HepG2 (cell line): Measurements from ENCODE around the gene CPEB3. TPM values are rescaled to one million over a fixed set of nuclear protein-coding genes. Genes with fewer than 3 reads are reported as not detected.

Source experiments
- ATAC-seq: fragments of 200-7000 bp; cut with Tn5 transposase; 3 replicates; pipeline ENCODE4 v1.9.1; 2020; ENCODE audit warnings: mild to moderate bottlenecking, moderate library complexity
- BruUV-seq: library from RNA; stranded (reverse); fragments of 400-500 nt; replicated peaks from 2 replicates; lab custom pipeline; 2021; lab: Mats Ljungman, UMichigan
- CTCF ChIA-PET: fragments of 300-600 bp; formaldehyde crosslinking; extraction: SDS; loops from one replicate; lab custom pipeline; 2021; ENCODE audit warnings: low total read pairs, inconsistent platforms, low intra/inter-chr PET ratio; lab: Yijun Ruan, JAX
- POLR2A ChIA-PET: fragments of 350-600 bp; sonication (Branson Sonifier 250); formaldehyde crosslinking; loops from one replicate; lab custom pipeline; 2020; ENCODE audit warnings: antibody characterized with exemption, inconsistent platforms; lab: Yijun Ruan, JAX
- DNase-seq: peaks from one replicate; pipeline ENCODE4 v3.0.0-alpha.2; 2015; ENCODE audit warnings: low spot score
- FAIRE-seq: peaks from 3 replicates; lab custom pipeline; 2011; peaks lifted over from hg19 to GRCh38; lab: Jason Lieb, UNC
- H2AFZ ChIP-seq: one replicate; pipeline ENCODE4 v1.6.1; 2011; ENCODE audit warnings: low read length, inconsistent platforms
- H3K27ac ChIP-seq: fragments of 300-600 bp; 3 replicates; pipeline ENCODE4 v1.8.0; 2011; ENCODE audit warnings: mixed run types, mild to moderate bottlenecking, mixed read lengths, low read length, inconsistent platforms; ENCODE audit not compliant: insufficient read depth; ENCODE audit errors: extremely low read length
- H3K27me3 ChIP-seq, 2 experiments: fragments of 200-600 bp in 1 of 2; 2 replicates in 1 of 2; 3 replicates in 1 of 2; pipeline versions ENCODE4 v1.6.0 to v1.8.0; 2011; ENCODE audit warnings: low read length in 2 of 2, mild to moderate bottlenecking in 2 of 2, moderate library complexity in 2 of 2, inconsistent platforms in 1 of 2; ENCODE audit not compliant: insufficient read depth in 2 of 2, control insufficient read depth in 1 of 2
- H3K36me3 ChIP-seq, 2 experiments: fragments of 200-600 bp in 1 of 2; replicated peaks in 1 of 2; 2 replicates in 1 of 2; 3 replicates in 1 of 2; pipeline versions ENCODE4 v1.5.1 to v1.8.0; 2011; ENCODE audit warnings: low read length in 2 of 2, inconsistent platforms in 1 of 2; ENCODE audit not compliant: insufficient read depth in 2 of 2, control insufficient read depth in 1 of 2
- H3K4me1 ChIP-seq: 2 replicates; pipeline ENCODE4 v1.5.1; 2012; ENCODE audit warnings: low read length, inconsistent platforms; ENCODE audit not compliant: insufficient read depth
- H3K4me2 ChIP-seq: 2 replicates; pipeline ENCODE4 v1.6.0; 2011; ENCODE audit warnings: low read depth, low read length, inconsistent platforms
- H3K4me3 ChIP-seq, 3 experiments: fragments of 200-600 bp in 1 of 3; sonication (generic), shearing (Covaris generic) in 1 of 3; replicated peaks in 1 of 3; 2 replicates each; pipeline ENCODE4 v1.5.1; 2011 to 2016; ENCODE audit warnings: low read length in 3 of 3, inconsistent platforms in 2 of 3, low read depth in 2 of 3, mild to moderate bottlenecking in 2 of 3, control low read depth in 1 of 3, mixed read lengths in 1 of 3; ENCODE audit not compliant: insufficient read depth in 1 of 3
- H3K79me2 ChIP-seq: one replicate; pipeline ENCODE4 v1.6.1; 2011; ENCODE audit warnings: low read length, inconsistent platforms; ENCODE audit not compliant: insufficient read depth
- H3K9ac ChIP-seq: 2 replicates; pipeline ENCODE4 v1.6.0; 2011; ENCODE audit warnings: mild to moderate bottlenecking, low read depth, low read length, inconsistent platforms; ENCODE audit not compliant: insufficient read depth
- H3K9me3 ChIP-seq: 2 replicates; pipeline ENCODE4 v1.5.1; 2012; ENCODE audit warnings: mild to moderate bottlenecking, low read length
- H4K20me1 ChIP-seq: 2 replicates; pipeline ENCODE4 v1.6.0; 2011; ENCODE audit warnings: inconsistent platforms, mild to moderate bottlenecking, low read length, moderate library complexity; ENCODE audit not compliant: insufficient read depth
- FOXK1 ChIP-seq: sonication (generic); formaldehyde crosslinking; IDR thresholded peaks from 2 replicates; pipeline ENCODE4 v1.4.0; 2020; ENCODE audit warnings: low read depth, missing genetic modification reagents, borderline replicate concordance
- GATAD1 ChIP-seq: IDR thresholded peaks from 2 replicates; pipeline ENCODE4 v1.6.1; 2016; ENCODE audit warnings: missing genetic modification reagents, missing compliant biosample characterization
- GTF2F1 ChIP-seq: fragments of 150-350 bp; IDR thresholded peaks from 2 replicates; pipeline ENCODE4 v1.6.1; 2014; ENCODE audit warnings: low read length
- HIVEP1 ChIP-seq: sonication (generic); formaldehyde crosslinking; IDR thresholded peaks from 2 replicates; pipeline ENCODE4 v1.4.0; 2020; ENCODE audit warnings: mild to moderate bottlenecking, missing genetic modification reagents
- HNF4G ChIP-seq, 2 experiments: sonication (generic) in 1 of 2; formaldehyde crosslinking in 1 of 2; IDR thresholded peaks; 2 replicates each; pipeline versions ENCODE4 v1.4.0 to v1.6.1; 2011 to 2020; ENCODE audit warnings: borderline replicate concordance in 2 of 2, low read depth in 2 of 2, mild to moderate bottlenecking in 2 of 2, low read length in 1 of 2, missing genetic modification reagents in 1 of 2, moderate library complexity in 1 of 2
- IRX3 ChIP-seq: sonication (generic); formaldehyde crosslinking; IDR thresholded peaks from 2 replicates; pipeline ENCODE4 v1.8.1; 2023; ENCODE audit warnings: mild to moderate bottlenecking, low read depth, missing genetic modification reagents, borderline replicate concordance
- JUN ChIP-seq: sonication (generic); formaldehyde crosslinking; IDR thresholded peaks from 2 replicates; pipeline ENCODE4 v1.4.0; 2020; ENCODE audit warnings: mild to moderate bottlenecking, missing genetic modification reagents
- MIXL1 ChIP-seq: IDR thresholded peaks from 2 replicates; pipeline ENCODE4 v1.6.1; 2016
- SMAD1 ChIP-seq: sonication (generic); formaldehyde crosslinking; IDR thresholded peaks from 2 replicates; pipeline ENCODE4 v1.4.0; 2020; ENCODE audit warnings: missing genetic modification reagents, low read depth, mild to moderate bottlenecking, borderline replicate concordance
- TBX2 ChIP-seq: sonication (generic); formaldehyde crosslinking; IDR thresholded peaks from 2 replicates; pipeline ENCODE4 v1.5.0; 2020; ENCODE audit warnings: missing genetic modification reagents, mild to moderate bottlenecking, borderline replicate concordance
- TGIF2 ChIP-seq: IDR thresholded peaks from 2 replicates; pipeline ENCODE4 v1.6.1; 2016; ENCODE audit warnings: control low read depth, missing compliant biosample characterization
- ZNF20 ChIP-seq: sonication (generic); formaldehyde crosslinking; IDR thresholded peaks from 2 replicates; pipeline ENCODE4 v1.4.0; 2020; ENCODE audit warnings: mild to moderate bottlenecking, moderate library complexity, missing genetic modification reagents
- ZNF24 ChIP-seq: fragments of 450-650 bp; IDR thresholded peaks from 2 replicates; pipeline ENCODE4 v1.6.1; 2017; ENCODE audit warnings: antibody characterized with exemption, mild to moderate bottlenecking
- ZNF550 ChIP-seq: sonication (generic); formaldehyde crosslinking; IDR thresholded peaks from 2 replicates; pipeline ENCODE4 v1.4.0; 2020; ENCODE audit warnings: mild to moderate bottlenecking, missing genetic modification reagents, borderline replicate concordance
- WGBS: methylation state at CpG from one replicate; pipeline ENCODE4 v1.1.6; 2017; ENCODE audit warnings: low lambda C conversion rate; 5-methylcytosine and 5-hydroxymethylcytosine counted together
- in situ Hi-C: cut with HindIII; loops from 2 replicates; pipeline ENCODE4 v1.10.0; 2017; ENCODE audit warnings: low pct_unique_long_range_greater_than_20kb; ENCODE audit not compliant: extremely low pct_ligation_motif_present
- intact Hi-C: fragments of 100-400 bp; cut with micrococcal nuclease; formaldehyde crosslinking; loops from one replicate; pipeline ENCODE4 v1.10.0; 2022; ENCODE audit not compliant: unreplicated experiment
- polyA plus RNA-seq, 8 experiments: library from polyadenylated mRNA; depleted of rRNA in 3 of 8; stranded (reverse) in 7 of 8; unstranded in 1 of 8; fragments of >200 nt; fragmentation: Illumina TruSeq in 4 of 8; extraction: Trizol in 4 of 8; gene quantifications; 2 replicates each; pipeline versions ENCODE4 v1.2.1 to v1.2.3, GENCODE V29; 2011 to 2016; ENCODE audit warnings: low read depth in 4 of 8, missing spikeins in 1 of 8, mixed read lengths in 1 of 8; ENCODE audit not compliant: insufficient read depth in 1 of 8
- total RNA-seq, 5 experiments: library from RNA; depleted of rRNA; stranded (reverse); fragments of >200 nt; fragmentation: Illumina TruSeq; extraction: Trizol; gene quantifications; 2 replicates each; pipeline ENCODE4 v1.2.3, GENCODE V29; 2016; ENCODE audit warnings: low read depth in 1 of 5
- TF ChIP-seq, protein P1 (sequence below): sonication (generic); formaldehyde crosslinking; IDR thresholded peaks from 2 replicates; pipeline ENCODE4 v1.5.1; 2020; ENCODE audit warnings: missing genetic modification reagents, mild to moderate bottlenecking, borderline replicate concordance
- TF ChIP-seq, protein P2 (sequence below): sonication (generic); formaldehyde crosslinking; IDR thresholded peaks from 2 replicates; pipeline ENCODE4 v1.5.0; 2020; ENCODE audit warnings: missing genetic modification reagents, mild to moderate bottlenecking, borderline replicate concordance
- TF ChIP-seq, protein P3 (sequence below): sonication (generic); formaldehyde crosslinking; IDR thresholded peaks from 2 replicates; pipeline ENCODE4 v1.4.0; 2020; ENCODE audit warnings: missing genetic modification reagents
- TF ChIP-seq, protein P4 (sequence below): sonication (generic); formaldehyde crosslinking; IDR thresholded peaks from 2 replicates; pipeline ENCODE4 v1.4.0; 2020; ENCODE audit warnings: low read depth, mild to moderate bottlenecking, missing genetic modification reagents

Gene CPEB3
- total and polyA plus RNA-seq, 2 of the 13 experiments (the other 11 are each of a cell fraction or from before 2014, with no cell fraction given), result 0.66 to 0.70 TPM

DNA sequence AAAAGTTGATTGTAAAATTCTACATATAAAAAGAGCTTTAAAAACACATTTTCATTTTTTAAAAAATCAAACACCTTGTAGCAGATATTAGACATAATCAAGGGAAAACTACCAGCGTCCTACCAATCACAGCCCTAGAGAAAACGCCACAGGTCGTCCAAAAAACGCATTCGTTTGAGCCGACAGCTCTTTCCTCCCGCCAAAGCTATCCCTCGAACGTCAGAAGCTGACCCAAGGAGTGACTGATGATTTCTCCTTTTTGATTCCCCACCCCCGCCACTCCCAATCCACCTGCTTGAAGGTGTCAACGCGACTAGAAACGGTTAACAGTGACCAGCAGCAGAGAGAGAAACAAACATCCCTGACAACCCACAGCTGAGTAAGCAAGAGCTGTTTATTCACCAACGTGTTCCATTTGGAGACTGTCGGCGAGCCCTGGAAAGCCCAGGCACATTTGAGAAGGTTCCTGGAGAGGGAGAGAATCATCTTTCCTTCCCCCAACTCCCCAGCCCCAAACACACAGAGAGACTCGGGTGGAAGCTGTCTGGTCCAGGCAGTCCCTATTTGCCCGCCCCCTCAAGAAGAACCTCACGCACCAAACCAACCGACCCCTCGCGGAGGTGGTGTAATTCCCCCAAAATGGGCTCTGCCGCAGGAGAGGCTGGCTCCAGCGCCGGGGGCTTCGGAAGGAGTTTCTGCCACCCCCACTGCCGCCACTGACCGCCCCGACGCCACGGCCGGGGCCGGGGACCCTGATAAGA, 622 bp downstream of the CPEB3 start:
- Histone ChIP-seq H3K36me3 (peaks cover 0 to 16% of the 10 kb centered on the region in 2 experiments; a peak in 2 of 5 replicates), H3K27me3 (no peaks in the 10 kb centered on the region; a peak in 2 of 5 replicates), H3K4me1 (peaks cover 28% of the 10 kb centered on the region), H3K9me3 (no peaks in the 10 kb centered on the region), H3K4me3 (peak overlapping the region; percentile 90 to 100 (median 99)), H4K20me1 (peaks cover 5% of the 10 kb centered on the region), H3K9ac (peak overlapping the region; percentile 94), H3K4me2 (peak overlapping the region; percentile 89), H3K27ac (peak overlapping the region; percentile 90), H2AFZ (peak overlapping the region; percentile 89), H3K79me2 (peaks cover 37% of the 10 kb centered on the region)
- POLR2A ChIA-PET, result interaction anchor here (0.6 to 4.3 kb wide), 11 partner anchors 13 to 367 kb away, joined by 3 to 47 read pairs (median 3); partner anchors contain the start of genes BTAF1 and IDE
- in situ Hi-C loops, result loop anchor here (5.0 kb wide), 2 partner anchors 48 to 203 kb away; no protein-coding TSS in a partner anchor
- DNase-seq, result peak; percentile 23
- intact Hi-C loops, result loop anchor here (2.0 to 5.0 kb wide), 3 partner anchors 108 to 167 kb away; no protein-coding TSS in a partner anchor
- ATAC-seq, result peak; percentile 22
- TSS peak; percentile 63 for BruUV-seq
- peak; percentile 40 for FAIRE-seq
- under 1% methylated on average over 17 of the region's 33 CpGs for WGBS
- CTCF ChIA-PET, result interaction anchor here (1.9 kb wide), 1 partner anchor 203 kb away, joined by 16 read pairs; no protein-coding TSS in a partner anchor
- TF ChIP-seq ZNF550, result no peak
- TF ChIP-seq, protein P1, sequence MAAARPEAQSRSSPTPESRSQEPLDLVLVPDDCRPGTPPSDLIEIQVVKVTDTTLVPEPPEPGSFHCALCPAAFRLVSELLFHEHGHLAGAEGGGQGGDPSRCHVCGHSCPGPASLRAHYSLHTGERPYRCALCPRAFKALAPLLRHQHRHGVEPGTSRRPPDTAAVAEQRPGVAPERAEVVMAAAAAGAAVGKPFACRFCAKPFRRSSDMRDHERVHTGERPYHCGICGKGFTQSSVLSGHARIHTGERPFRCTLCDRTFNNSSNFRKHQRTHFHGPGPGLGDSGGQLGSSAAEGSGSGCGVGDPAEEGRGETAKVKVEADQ (CRISPR knock-in tag), result no peak
- TF ChIP-seq, protein P2, sequence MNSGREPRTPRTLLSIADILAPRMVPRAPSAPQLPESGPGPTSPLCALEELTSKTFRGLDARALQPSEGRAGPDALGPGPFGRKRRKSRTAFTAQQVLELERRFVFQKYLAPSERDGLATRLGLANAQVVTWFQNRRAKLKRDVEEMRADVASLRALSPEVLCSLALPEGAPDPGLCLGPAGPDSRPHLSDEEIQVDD (CRISPR knock-in tag), result no peak
- TF ChIP-seq, protein P3, sequence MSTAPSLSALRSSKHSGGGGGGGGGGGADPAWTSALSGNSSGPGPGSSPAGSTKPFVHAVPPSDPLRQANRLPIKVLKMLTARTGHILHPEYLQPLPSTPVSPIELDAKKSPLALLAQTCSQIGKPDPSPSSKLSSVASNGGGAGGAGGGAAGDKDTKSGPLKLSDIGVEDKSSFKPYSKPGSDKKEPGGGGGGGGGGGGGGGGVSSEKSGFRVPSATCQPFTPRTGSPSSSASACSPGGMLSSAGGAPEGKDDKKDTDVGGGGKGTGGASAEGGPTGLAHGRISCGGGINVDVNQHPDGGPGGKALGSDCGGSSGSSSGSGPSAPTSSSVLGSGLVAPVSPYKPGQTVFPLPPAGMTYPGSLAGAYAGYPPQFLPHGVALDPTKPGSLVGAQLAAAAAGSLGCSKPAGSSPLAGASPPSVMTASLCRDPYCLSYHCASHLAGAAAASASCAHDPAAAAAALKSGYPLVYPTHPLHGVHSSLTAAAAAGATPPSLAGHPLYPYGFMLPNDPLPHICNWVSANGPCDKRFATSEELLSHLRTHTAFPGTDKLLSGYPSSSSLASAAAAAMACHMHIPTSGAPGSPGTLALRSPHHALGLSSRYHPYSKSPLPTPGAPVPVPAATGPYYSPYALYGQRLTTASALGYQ (CRISPR knock-in tag), result peak; percentile 5; the same call in 1 of the 2 replicates
- TF ChIP-seq JUN (CRISPR knock-in tag), result no peak
- no peak for TF ChIP-seq ZNF20 (CRISPR knock-in tag)
- no peak for TF ChIP-seq HIVEP1 (CRISPR knock-in tag)
- no peak for TF ChIP-seq TBX2
- no peak for TF ChIP-seq HNF4G (IDR thresholded peaks at IDR 0.05; ENCODE audit: borderline replicate concordance, low read depth, low read length)
- TF ChIP-seq HNF4G (CRISPR knock-in tag; IDR thresholded peaks at IDR 0.05; ENCODE audit: borderline replicate concordance, low read depth), result 0 out of 2 replicates have a peak, but pooled peaks have one; percentile 38
- TF ChIP-seq ZNF24, result no peak
- no peak for TF ChIP-seq FOXK1
- no peak for TF ChIP-seq GATAD1 (CRISPR knock-in tag)
- no peak for TF ChIP-seq GTF2F1
- TF ChIP-seq TGIF2 (CRISPR knock-in tag), result peak; percentile 38; the same call in 1 of the 2 replicates
- TF ChIP-seq SMAD1, result no peak
- TF ChIP-seq, protein P4, sequence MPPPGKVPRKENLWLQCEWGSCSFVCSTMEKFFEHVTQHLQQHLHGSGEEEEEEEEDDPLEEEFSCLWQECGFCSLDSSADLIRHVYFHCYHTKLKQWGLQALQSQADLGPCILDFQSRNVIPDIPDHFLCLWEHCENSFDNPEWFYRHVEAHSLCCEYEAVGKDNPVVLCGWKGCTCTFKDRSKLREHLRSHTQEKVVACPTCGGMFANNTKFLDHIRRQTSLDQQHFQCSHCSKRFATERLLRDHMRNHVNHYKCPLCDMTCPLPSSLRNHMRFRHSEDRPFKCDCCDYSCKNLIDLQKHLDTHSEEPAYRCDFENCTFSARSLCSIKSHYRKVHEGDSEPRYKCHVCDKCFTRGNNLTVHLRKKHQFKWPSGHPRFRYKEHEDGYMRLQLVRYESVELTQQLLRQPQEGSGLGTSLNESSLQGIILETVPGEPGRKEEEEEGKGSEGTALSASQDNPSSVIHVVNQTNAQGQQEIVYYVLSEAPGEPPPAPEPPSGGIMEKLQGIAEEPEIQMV (CRISPR knock-in tag), result no peak
- 0 out of 2 replicates have a peak, but pooled peaks have one; percentile 1 for TF ChIP-seq IRX3 (CRISPR knock-in tag)
- TF ChIP-seq MIXL1, result no peak
